ENCODE measurements around the gene SLC4A2.

The SLC4A2 gene

GRCh38 chr7:151028948-151029501 lies 30.4 kb upstream of the SLC4A2 start:
- Histone ChIP-seq H3K4me3 (ENCODE audit: low read length) (peak overlapping the region; percentile 91), H3K27me3 (ENCODE audit: low read depth, low read length) (no peaks in the 10 kb centered on the region), H3K4me2 (ENCODE audit: low read length) (peak overlapping the region; percentile 74), H3K36me3 (replicated peaks; ENCODE audit: low read depth, low read length) (no peaks in the 10 kb centered on the region), H3K9ac (ENCODE audit: low read length) (peak overlapping the region; percentile 74), H3K9me3 (ENCODE audit: insufficient read depth, low read length) (no peaks in the 10 kb centered on the region), H3K4me1 (ENCODE audit: low read length) (peaks cover 10% of the 10 kb centered on the region), H4K20me1 (ENCODE audit: insufficient read depth, low read length) (no peaks in the 10 kb centered on the region), H3K27ac (ENCODE audit: low read length) (no peak overlapping the region), H3K79me2 (ENCODE audit: low read length) (peaks cover 11% of the 10 kb centered on the region), H2AFZ (ENCODE audit: low read depth, low read length) (0 out of 2 replicates have a peak overlapping the region, but pooled peaks have one; percentile 73)
- TF ChIP-seq CTCF (IDR thresholded peaks at IDR 0.05; ENCODE audit: low read depth, low read length) (no peak), EZH2phosphoT487 (IDR thresholded peaks at IDR 0.05; ENCODE audit: low read depth) (no peak)

GRCh38 chr7:151031011-151031410 lies 28.4 kb upstream of the SLC4A2 start:
- peaks cover 11% of the 10 kb centered on the region for H3K79me2 ChIP-seq (ENCODE audit: low read length)
- H3K4me3 ChIP-seq (ENCODE audit: low read length), result no peak overlapping the region
- no peaks in the 10 kb centered on the region for H4K20me1 ChIP-seq (ENCODE audit: insufficient read depth, low read length)
- no peaks in the 10 kb centered on the region for H3K9me3 ChIP-seq (ENCODE audit: insufficient read depth, low read length)
- H3K36me3 ChIP-seq (replicated peaks; ENCODE audit: low read depth, low read length), result no peaks in the 10 kb centered on the region
- no peaks in the 10 kb centered on the region for H3K27me3 ChIP-seq (ENCODE audit: low read depth, low read length)
- H3K4me1 ChIP-seq (ENCODE audit: low read length), result peaks cover 10% of the 10 kb centered on the region
- no peak overlapping the region for H3K27ac ChIP-seq (ENCODE audit: low read length)
- no peak overlapping the region for H2AFZ ChIP-seq (ENCODE audit: low read depth, low read length)
- H3K4me2 ChIP-seq (ENCODE audit: low read length), result no peak overlapping the region
- H3K9ac ChIP-seq (ENCODE audit: low read length), result no peak overlapping the region
- TF ChIP-seq CTCF (IDR thresholded peaks at IDR 0.05; ENCODE audit: low read depth, low read length) (no peak), EZH2phosphoT487 (IDR thresholded peaks at IDR 0.05; ENCODE audit: low read depth) (no peak)

- H3K9ac ChIP-seq (ENCODE audit: low read length), result no peak overlapping the region
Observed at GRCh38 chr7:151032936-151033863, 26.2 kb upstream of the SLC4A2 start.

More at GRCh38 chr7:151032936-151033863, 26.2 kb upstream of the SLC4A2 start:
- no peaks in the 10 kb centered on the region for H3K9me3 ChIP-seq (ENCODE audit: insufficient read depth, low read length)
- no peak overlapping the region for H3K4me2 ChIP-seq (ENCODE audit: low read length)
- no peaks in the 10 kb centered on the region for H4K20me1 ChIP-seq (ENCODE audit: insufficient read depth, low read length)
- no peaks in the 10 kb centered on the region for H3K36me3 ChIP-seq (replicated peaks; ENCODE audit: low read depth, low read length)
- no peak overlapping the region for H3K27ac ChIP-seq (ENCODE audit: low read length)
- no peak overlapping the region for H2AFZ ChIP-seq (ENCODE audit: low read depth, low read length)
- H3K27me3 ChIP-seq (ENCODE audit: low read depth, low read length), result no peaks in the 10 kb centered on the region
- peaks cover 11% of the 10 kb centered on the region for H3K79me2 ChIP-seq (ENCODE audit: low read length)
- TF ChIP-seq CTCF (IDR thresholded peaks at IDR 0.05; ENCODE audit: low read depth, low read length) (no peak), EZH2phosphoT487 (IDR thresholded peaks at IDR 0.05; ENCODE audit: low read depth) (no peak)
- H3K4me1 ChIP-seq (ENCODE audit: low read length), result peaks cover 3% of the 10 kb centered on the region; the same call in 1 of the 2 replicates
- H3K4me3 ChIP-seq (ENCODE audit: low read length), result no peak overlapping the region

All from OCI-LY3 (cell line).